Measurements from ENCODE around the gene ALAD.

- TF ChIP-seq CTCF (IDR thresholded peaks at IDR 0.05; ENCODE audit: poor library complexity, severe bottlenecking) (no peak), RAD21 (conservative IDR thresholded peaks at IDR 0.05) (no peak), EZH2 (IDR thresholded peaks at IDR 0.05; ENCODE audit: borderline replicate concordance, insufficient read depth, low read length, poor library complexity, severe bottlenecking) (no peak), POLR2AphosphoS5 (IDR thresholded peaks at IDR 0.05) (no peak), REST (IDR thresholded peaks at IDR 0.05; ENCODE audit: borderline replicate concordance) (no peak), MXI1 (conservative IDR thresholded peaks at IDR 0.05; ENCODE audit: poor library complexity, severe bottlenecking) (no peak), EP300 (conservative IDR thresholded peaks at IDR 0.05; ENCODE audit: poor library complexity, severe bottlenecking) (no peak), TAF1 (IDR thresholded peaks at IDR 0.05; ENCODE audit: low read depth) (no peak)
Observed at GRCh38 chr9:113352411-113352810, 48.7 kb downstream of the ALAD start.
